GM21619 (cell line): ENCODE results near the gene JCHAIN.
"Not testable (repeated sequence)": the region's sequence is repeated elsewhere in the genome, so short reads cannot be mapped to it uniquely, and the experiment has no call there.

Experiments
- ATAC-seq: cut with Tn5 transposase; IDR thresholded peaks from one replicate; pipeline ENCODE4 v1.9.1; 2021; ENCODE audit not compliant: unreplicated experiment

Gene JCHAIN

DNA sequence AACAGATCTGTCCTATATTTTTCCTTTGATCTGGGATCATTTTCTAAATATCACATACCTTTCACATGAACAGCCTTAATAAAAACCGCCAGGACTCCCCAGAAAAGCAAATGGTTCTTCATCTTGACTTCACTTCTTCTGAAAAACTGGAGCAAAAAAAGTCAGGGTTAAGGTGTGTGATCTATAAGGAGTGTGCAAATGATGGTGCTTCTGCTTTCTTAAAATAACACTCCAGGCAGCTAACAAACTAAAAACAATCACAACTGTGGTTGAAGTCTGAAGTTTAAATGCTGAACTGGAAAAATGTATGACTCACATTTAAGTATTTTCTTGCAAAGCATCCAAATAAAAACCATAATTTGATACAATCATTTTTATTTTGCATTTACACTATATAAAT lies at the start of gene JCHAIN:
Gene JCHAIN, minus strand, starts transcription at position 140 of the 400 bp plus-strand sequence. Its CDS starts 18 bp downstream, at position 122.
- ATAC-seq, result no peak

- ATAC-seq, result peak; percentile 11
Measured at GRCh38 chr4:70715097-70715496, 48.8 kb upstream of the JCHAIN start.

GRCh38 chr4:70714079-70714887 lies 48.0 kb upstream of the JCHAIN start:
- ATAC-seq, result peak; percentile 50

DNA sequence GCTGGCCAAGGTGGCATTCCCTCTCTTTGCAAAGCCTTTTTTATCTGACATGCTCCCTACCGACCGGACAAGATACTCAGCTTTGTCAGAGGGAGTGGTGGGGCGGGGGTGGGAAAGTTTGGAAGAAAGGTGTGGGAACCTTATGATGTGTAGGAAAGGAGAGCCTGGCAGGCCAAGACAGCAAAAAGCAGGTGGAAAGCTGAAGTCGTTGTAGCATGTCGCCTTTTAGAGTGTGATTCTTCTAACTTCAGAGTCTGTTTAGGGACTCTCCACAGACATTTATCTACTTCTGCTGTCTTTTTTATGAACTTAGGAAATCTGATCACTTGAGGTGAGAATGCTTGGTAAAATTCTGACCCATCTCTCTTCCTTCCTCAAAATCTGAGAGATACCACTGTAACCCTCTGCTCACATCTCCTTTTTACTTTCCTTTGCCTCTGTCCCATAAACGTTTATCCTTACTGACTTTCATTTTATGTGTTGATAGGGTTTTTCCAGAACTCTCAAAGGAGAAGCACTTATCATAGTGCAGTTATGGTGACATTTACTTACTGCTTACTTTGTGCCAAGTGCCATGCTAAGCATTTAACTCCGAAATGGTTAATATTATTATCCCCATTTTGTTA lies 47.3 kb upstream of the JCHAIN start:
- peak; percentile 33 for ATAC-seq

DNA sequence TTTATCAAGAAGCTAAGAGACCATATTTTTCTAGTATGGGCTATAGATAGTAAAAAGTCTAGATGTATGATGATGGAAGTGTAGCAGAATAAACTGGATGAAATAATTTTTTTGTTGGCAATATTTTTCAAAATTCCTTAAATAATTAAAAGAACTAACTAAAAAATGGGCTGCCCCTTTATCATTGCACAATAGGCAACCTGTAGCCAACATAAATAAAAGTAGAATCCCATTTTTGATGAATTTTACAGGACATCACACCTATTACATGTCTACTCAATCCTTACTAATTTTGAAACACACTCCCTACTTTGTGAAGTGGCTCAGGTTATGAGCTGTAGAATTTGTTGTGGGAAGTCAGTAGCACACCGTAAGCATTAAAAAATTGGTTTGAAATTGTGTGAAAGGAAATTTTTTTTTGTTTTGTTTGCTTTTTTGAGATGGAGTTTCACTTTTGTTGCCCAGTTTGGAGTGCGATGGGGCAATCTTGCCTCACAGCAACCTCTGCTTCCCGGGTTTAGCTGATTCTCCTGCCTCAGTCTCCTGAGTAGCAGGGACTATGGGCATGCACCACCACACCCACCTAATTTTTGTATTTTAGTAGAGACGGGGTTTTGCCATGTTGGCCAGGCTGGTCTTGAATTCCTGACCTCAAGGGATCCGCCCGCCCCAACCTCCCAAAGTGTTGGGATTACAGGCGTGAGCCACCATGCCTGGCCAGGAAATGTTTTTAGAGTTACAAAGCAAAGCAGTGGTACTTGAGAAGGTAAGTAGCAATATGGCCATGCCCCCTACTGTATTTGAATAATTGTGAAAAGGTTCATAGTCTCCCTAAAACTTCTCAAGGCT lies 46.5 kb upstream of the JCHAIN start:
- ATAC-seq, result no peak

- no peak for ATAC-seq
Measured at GRCh38 chr4:70712150-70712549, 45.8 kb upstream of the JCHAIN start.

DNA sequence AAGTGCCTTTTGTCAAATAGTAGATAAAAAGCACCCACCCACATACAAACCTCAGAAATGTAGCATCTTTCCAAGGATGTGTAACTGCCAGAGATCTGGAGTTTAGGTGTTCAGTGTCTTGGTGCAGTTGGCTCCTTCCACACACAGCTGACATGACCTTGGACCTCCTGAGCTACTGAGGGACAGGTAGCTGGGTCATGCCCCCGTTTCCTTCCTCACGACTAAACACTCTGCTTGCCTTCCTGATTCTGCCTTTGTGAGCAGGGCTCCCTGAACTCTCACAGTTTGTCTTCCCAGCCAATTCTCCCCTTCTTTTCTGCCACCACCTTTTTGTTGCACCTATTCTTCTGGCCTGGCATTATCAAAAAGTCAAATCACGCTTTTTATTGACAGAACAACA lies 45.3 kb upstream of the JCHAIN start:
- ATAC-seq, result no peak

- ATAC-seq, result no peak
Measured at GRCh38 chr4:70709611-70710205, 43.4 kb upstream of the JCHAIN start.

GRCh38 chr4:70706516-70706915 lies 40.2 kb upstream of the JCHAIN start:
- ATAC-seq, result no peak

DNA sequence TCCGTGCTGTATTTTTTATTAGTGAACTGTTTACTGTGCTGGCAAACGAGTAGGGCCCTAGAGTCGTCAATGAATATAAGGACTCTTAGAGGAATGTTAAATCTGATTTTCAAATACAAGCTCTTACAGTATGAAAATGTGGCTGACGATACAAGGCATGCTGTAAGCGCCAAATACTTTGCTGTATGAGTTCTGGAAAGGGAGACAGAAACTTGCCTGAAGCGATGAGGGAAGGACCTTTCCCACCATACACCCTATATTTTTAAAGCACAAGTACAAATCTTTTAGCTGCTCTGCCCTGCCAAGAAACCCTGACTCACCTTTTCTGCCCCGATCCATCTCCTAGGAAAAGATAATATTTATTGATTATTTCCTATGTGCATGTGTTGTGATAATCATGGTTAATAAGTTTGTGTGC lies 39.7 kb upstream of the JCHAIN start:
- no peak for ATAC-seq

DNA sequence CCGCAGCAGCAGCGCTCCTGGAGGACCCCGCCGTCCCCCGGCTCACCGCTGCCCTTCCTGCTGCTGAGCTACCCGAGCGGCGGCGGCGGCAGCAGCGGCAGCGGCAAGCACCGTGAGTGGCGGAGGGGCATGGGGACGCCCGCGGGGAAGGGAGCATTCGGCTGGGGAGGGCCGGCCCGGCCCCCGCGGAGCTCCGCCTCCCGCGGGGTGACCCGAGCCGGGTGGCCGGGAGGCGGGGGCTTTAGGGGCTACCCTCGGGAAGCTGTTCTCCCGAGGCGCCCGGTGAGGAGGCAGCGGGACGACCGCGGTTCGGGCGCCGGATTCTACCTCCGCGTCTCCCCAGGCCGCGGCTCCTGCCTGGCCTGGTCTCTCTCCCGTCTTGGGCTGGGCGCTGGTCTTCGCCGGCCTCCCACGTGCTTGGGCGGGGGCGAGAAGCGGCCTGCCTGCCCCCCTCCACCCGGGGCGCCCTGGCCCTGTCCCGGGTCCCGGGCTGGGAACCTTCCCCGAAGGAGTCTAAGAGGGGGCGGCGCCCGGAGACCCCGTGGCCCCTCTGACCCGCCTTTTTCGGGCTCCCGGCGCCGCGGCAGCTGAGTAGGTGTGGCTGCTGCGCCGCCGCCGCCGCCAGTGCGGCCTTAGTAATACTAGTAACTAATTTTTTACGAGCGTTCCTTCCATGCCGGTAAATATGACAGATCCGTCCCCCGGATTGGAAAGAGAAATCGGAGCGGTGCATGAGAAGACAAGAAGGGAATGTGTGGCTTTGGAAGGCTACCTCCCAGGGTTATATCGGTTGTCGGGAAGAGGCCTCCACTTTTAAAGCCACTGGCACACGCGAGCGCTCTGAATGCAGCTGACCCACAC lies 39.1 kb upstream of the JCHAIN start:
- ATAC-seq, result peak; percentile 57

DNA sequence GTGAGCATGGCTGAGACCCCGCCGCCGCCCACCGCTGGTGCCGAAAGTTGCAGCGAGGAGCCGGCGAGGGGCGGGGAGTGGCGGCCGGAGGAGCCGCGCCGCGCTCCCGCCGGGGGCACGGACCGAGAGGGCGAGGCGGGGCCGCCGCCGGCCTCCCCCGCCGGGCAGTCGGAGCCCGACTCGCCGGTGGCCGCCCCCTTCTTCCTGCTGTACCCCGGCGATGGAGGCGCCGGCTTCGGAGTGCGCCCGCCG lies 38.5 kb upstream of the JCHAIN start:
- ATAC-seq, result peak; percentile 35

DNA sequence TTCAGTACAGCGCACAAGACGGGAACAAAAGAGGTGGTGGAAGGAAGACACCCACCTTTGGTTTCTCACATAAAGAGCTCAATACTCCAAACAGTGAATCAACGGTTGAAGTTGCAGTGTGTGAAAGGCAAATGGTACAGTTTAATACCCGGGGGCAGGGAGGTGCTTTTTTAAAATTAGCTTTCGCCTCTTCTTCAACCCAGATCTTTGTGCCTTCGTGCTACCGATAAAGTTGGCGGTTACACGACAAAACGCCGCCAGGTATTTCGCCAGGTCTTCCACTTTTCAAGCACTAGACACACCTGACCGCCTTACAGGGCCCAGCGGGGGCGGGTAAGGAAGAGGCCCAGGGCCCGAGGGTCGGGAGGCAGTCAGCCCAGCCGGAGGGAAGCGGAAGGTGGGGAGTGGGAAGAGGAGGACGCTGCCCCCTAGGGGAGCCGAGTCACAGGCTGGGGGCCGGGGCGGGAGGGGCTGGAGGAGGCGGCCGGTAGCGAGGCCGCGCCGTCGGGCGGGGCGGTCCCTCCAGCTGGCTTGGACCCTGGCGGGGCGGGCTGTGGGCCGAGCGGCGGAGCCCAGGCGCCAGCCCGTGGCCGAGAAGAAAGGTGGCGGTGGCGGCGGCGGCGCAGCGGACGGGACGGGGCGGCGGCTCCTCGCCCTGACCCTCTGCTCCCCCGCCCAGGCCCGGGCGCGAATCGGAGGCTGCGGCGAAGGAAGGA lies 38.1 kb upstream of the JCHAIN start:
- ATAC-seq, result peak; percentile 57

DNA sequence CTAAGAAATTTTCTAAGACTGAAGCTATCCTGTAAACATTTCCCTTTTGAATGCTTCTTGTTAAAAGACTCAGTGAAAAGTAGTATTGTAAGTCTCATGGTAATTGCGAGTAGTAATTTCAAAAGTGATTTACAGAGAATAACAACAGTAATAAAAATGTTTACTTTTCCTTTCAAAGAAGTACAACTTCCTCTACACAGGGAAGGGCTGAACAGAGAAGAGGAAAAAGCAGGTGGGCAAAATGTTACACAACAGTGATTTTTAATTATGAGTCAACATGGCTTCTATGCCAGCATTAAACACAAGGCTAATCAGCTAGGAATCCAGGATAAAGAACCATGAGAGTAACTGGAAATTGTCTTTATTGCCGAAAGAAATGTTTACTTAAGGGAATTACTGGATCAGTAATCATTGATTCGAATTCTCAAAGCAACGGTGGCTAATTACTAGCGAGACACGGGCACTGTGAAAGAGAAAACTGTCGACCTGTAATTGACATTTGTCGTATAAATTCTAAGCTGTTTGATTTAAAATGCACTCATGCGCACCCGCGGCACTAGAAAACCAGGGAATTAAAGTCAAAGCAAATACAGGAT lies 37.4 kb upstream of the JCHAIN start:
- no peak for ATAC-seq

DNA sequence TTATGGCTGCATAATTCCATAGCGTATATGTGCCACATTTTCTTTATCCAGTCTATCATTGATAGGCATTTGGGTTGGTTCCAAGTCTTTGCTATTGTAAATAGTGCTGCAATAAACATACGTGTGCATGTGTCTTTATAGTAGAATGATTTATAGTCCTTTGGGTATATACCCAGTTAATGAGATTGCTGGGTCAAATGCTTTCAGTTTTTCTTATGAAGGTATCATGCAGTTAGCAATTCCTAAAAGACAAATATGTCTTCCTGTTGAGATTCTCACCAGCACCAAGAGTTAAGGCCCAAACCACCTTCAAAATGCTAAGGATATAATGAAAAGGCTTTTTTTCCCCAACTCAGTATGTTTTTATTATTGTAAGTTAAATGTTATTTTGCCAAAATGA lies 36.3 kb upstream of the JCHAIN start:
- not testable (repeated sequence) for ATAC-seq

DNA sequence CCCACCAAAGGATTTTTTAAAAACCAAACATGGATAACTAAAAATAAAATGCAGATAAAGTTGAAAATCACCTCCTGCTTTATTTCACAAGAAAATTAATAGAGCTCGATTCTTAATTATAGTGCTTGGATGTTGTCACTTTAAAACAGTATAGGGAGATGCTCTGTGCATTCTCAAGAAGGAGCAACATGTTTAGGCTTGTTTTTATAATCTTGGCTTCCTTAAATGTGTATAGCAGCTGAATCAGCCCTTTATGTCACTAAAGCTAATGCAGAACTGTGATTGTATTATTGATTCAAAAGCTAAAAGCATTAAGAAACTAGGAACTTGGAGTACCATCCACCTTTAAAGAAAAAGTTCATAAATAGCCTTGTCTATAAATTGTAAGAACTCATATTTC lies 35.0 kb upstream of the JCHAIN start:
- ATAC-seq, result no peak

DNA sequence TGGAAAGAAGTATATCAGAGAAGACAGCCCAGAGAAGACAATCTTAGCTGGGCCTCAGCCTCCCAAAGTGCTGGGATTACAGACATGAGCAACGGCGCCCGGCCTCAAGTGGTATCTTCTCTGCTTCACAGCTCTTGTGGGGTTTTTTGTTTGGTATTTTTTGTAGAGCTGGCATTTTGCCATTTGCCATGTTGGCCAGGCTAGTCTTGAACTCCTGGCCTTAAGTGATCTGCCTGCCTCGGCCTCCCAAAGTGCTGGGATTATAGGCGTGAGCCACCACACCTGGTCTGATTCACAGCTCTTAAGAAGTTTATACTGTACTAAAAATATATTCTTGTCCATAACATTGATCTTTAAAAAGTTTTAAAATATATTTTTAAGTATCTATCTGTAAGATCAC lies 34.4 kb upstream of the JCHAIN start:
- no peak for ATAC-seq

- ATAC-seq, result not testable (repeated sequence)
Measured at GRCh38 chr4:70698435-70698834, 32.1 kb upstream of the JCHAIN start.

DNA sequence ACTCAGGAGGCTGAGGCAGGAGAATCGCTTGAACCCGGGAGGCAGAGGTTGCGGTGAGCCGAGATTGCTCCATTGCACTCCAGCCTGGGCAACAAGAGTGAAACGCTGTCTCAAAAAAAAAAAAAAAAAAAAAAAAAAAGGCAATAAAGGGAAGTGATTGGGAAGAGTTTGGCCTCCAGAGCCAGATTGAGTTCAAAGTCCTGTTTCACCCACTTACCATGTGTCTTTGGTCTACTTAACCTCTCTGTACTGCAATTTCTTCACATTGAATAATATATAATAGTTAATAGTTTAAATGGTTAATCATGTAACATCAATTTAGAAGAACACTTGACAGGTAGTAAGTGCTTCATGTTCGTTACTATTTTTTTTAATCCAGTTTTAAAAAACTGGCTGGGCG lies 28.3 kb upstream of the JCHAIN start:
- ATAC-seq, result not testable (repeated sequence)

GRCh38 chr4:70691661-70692060 lies 25.4 kb upstream of the JCHAIN start:
- no peak for ATAC-seq
